ENCODE data around the gene SLN. TPM values are rescaled to one million over a fixed set of nuclear protein-coding genes. Genes with fewer than 3 reads are reported as not detected.

SLN gene
- total RNA-seq, 1 donor from 2014 or later, result 1.0 TPM

DNA sequence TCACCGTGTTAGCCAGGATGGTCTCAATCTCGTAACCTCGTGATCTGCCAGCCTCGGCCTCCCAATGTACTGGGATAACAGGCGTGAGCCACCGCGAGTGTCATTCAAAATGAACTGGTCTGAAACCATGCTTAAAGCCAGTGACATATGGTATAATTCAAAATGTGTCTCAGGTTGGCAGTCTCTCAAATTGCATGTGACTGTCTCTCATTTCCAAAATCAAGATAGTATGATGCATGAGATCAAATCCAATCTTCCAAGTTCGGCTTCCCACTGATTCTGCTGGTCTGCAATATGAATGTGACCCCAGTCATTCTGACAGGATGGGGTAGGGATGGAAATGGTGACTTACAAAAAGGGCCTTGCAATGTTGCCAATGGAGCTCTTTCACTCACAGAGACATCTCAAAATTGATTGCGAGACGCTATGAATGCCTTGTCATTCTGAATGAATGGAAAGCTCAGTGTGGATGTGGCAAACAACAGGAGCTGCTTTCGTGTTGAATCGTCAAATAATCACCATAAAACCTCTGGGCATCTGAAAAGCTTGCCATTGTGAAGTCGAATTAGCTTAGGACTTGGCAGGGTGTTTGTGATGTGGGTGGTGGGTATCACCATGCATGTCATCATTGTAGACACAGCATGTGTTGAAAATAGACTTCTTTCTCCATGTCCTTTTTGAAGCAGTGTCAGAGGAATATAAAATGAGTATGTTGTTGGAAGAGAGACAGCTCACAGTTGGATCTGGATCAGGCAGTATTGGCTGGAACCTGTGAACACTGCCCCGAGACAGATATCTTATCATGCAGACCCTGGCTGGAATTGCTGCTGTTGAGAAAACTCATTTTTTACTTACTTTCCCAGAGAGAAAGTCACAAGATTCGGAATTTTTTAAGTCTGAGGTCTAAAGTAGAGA is 12.2 kb downstream of the SLN start:
- intact Hi-C loops (cut with DNase I), result no loop called here
- ATAC-seq (no peak), DNase-seq (no peak)

DNA sequence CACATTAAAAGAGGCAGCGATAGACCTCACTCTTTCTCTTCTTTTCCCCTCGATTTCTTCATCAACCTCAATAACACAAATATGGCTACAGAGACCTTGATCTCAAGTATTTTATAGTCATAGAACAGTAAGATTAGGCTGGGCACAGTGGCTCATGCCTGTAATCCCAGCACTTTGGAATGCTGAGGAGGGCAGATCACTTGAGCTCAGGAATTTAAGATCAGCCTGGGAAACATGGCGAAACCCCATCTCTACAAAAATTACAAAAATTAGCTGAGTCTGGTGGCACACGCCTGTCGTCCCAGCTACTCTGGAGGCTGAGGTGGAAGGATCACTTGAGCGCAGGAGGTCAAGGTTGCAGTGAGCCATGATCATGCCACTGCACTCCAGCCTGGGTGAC is 14.6 kb downstream of the SLN start:
- DNase-seq (no peak), ATAC-seq (no peak)
- H3K9me3 ChIP-seq, result no peaks in the 10 kb centered on the region
- intact Hi-C loops (cut with DNase I), result no loop called here
- TF ChIP-seq, protein P1, sequence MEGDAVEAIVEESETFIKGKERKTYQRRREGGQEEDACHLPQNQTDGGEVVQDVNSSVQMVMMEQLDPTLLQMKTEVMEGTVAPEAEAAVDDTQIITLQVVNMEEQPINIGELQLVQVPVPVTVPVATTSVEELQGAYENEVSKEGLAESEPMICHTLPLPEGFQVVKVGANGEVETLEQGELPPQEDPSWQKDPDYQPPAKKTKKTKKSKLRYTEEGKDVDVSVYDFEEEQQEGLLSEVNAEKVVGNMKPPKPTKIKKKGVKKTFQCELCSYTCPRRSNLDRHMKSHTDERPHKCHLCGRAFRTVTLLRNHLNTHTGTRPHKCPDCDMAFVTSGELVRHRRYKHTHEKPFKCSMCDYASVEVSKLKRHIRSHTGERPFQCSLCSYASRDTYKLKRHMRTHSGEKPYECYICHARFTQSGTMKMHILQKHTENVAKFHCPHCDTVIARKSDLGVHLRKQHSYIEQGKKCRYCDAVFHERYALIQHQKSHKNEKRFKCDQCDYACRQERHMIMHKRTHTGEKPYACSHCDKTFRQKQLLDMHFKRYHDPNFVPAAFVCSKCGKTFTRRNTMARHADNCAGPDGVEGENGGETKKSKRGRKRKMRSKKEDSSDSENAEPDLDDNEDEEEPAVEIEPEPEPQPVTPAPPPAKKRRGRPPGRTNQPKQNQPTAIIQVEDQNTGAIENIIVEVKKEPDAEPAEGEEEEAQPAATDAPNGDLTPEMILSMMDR (IDR thresholded peaks at IDR 0.05), result no peak
- no peaks in the 10 kb centered on the region for H3K36me3 ChIP-seq
- no peaks in the 10 kb centered on the region for H3K4me1 ChIP-seq
- H3K4me3 ChIP-seq, result no peak overlapping the region
- H3K27ac ChIP-seq, result no peak overlapping the region
- H3K27me3 ChIP-seq, result no peaks in the 10 kb centered on the region

More for the DNA sequence above, 12.2 kb downstream of the SLN start:
- Histone ChIP-seq H3K27me3 (no peaks in the 10 kb centered on the region), H3K9me3 (no peaks in the 10 kb centered on the region), H3K4me1 (no peaks in the 10 kb centered on the region), H3K36me3 (no peaks in the 10 kb centered on the region), H3K4me3 (no peak overlapping the region), H3K27ac (no peak overlapping the region)
- TF ChIP-seq, protein P1 (IDR thresholded peaks at IDR 0.05), result no peak

DNA sequence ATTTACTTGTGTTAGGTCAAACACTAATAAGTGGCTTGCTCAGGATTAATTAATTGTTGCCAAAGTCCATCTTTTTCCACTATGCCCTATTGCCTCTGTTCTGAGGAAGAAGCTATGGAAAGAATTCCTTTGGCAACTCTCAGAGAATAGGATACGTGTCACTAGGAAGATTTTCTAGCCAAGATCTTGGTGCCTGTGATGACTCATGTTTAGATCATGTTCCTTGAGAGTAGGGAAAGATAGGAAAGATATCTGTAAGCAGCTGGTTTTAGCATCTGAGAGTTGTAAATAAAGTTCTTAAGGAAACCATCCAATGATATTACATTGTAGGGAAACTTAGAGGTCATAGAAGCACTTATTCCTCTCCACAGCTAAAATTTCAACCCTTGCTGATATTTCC is 15.7 kb downstream of the SLN start:
- TF ChIP-seq, protein P1 (IDR thresholded peaks at IDR 0.05), result no peak
- H3K27ac ChIP-seq, result no peak overlapping the region
- H3K27me3 ChIP-seq, result peaks cover 6% of the 10 kb centered on the region
- ATAC-seq (no peak), DNase-seq (no peak)
- H3K4me3 ChIP-seq, result no peak overlapping the region
- intact Hi-C loops (cut with DNase I), result no loop called here
- no peaks in the 10 kb centered on the region for H3K9me3 ChIP-seq
- no peaks in the 10 kb centered on the region for H3K4me1 ChIP-seq
- no peaks in the 10 kb centered on the region for H3K36me3 ChIP-seq

DNA sequence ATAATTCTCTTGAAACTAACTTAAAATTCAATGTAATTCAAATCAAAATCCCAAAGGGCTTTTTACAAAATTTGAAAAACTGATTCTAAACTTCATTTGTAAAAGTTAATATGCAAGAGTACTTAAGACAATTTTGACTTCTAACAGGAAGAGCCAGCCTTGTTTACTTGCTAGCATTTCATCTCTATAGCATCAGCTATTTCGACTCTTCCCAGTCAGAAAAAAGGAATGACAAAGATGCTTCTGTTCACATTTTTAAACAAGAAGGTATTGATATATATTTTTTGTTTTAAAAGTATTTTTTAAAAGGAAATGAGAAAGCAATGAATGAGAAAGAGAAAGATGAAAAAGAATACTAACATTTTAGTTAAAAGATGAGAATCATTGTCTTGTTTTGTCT is 16.4 kb downstream of the SLN start:
- peaks cover 6% of the 10 kb centered on the region for H3K27me3 ChIP-seq
- intact Hi-C loops (cut with DNase I), result no loop called here
- no peaks in the 10 kb centered on the region for H3K36me3 ChIP-seq
- DNase-seq, result no peak
- ATAC-seq, result no peak
- no peaks in the 10 kb centered on the region for H3K4me1 ChIP-seq
- TF ChIP-seq, protein P1 (IDR thresholded peaks at IDR 0.05), result no peak
- H3K27ac ChIP-seq, result no peak overlapping the region
- no peak overlapping the region for H3K4me3 ChIP-seq
- no peaks in the 10 kb centered on the region for H3K9me3 ChIP-seq

DNA sequence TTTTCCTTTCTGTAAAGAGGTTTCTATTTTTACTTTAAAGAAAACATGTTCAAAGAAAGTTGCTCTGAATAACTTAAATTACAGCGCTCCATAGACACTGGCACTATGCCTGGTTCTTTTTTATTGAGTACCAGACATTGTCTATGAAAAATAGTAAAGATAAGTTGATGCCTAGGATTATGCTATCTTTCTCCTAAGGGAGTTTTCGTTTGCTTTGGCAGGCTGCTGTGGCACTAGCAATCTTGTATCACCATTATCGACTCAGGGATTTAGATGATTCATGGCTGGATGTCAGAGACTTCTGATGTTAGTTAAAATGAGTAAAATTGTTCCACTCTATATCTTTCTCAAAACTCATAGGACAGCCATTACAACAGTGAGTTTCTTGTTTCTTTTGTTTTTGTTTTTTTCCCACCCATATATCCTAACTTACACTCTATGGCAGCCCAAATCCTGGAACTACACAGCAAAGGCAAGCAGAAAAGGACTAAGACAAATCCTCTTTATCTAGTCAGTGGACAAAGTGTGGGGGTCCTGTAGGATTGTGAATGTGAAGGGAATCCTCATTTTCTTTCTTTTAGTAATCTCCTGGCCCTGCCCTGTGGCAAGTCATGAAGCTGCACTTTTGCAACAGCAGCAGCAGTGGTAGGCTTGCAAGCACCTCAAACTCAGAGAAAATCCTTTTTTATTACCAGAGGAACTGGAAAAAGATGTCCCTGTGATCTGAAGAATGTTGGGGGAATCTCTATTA is 20.7 kb downstream of the SLN start:
- intact Hi-C loops (cut with DNase I), result no loop called here
- ATAC-seq (no peak), DNase-seq (no peak)
- Histone ChIP-seq H3K9me3 (no peaks in the 10 kb centered on the region), H3K4me3 (no peak overlapping the region), H3K27me3 (peaks cover 6% of the 10 kb centered on the region), H3K36me3 (no peaks in the 10 kb centered on the region), H3K4me1 (no peaks in the 10 kb centered on the region), H3K27ac (no peak overlapping the region)
- TF ChIP-seq, protein P1 (IDR thresholded peaks at IDR 0.05), result no peak

Measured in upper lobe of right lung (tissue), 1 donor.